LHCN-M2 (cell line): ENCODE results near the gene SRC. TPM values are rescaled to one million over a fixed set of nuclear protein-coding genes. Genes with fewer than 3 reads are reported as not detected.

ENCODE experiments used
- DNase-seq: peaks from one replicate; pipeline ENCODE4 v3.0.0-alpha.2; 2012; ENCODE audit warnings: low read depth
- total RNA-seq: library from RNA; depleted of rRNA; stranded (reverse); fragments of >200 nt; gene quantifications from 2 replicates; pipeline ENCODE4 v1.2.3, GENCODE V29; 2014

The SRC gene
- total RNA-seq, 1 experiment from 2014 or later = 7.5 TPM

DNA sequence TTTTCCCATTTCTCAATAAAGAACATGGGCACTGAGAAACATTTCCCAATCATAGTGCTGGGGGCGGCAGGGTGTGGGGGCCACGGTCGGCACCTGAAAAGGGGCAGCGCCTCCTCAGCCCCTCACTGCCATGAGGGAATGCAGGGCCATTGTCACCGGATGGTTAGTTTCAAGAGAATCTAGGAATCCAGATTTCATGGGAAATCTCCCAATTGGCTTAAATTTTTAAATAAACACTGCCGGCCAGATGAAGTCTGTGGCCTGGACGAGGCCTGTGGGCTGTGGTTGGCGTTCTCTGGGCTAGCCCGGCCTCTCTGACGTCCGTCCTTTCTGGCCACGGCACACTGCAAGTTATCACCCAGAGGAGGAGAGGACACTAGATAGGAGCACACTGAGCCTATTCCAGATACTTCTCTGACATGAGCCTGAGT, 30.9 kb upstream of the SRC start:
- DNase-seq = peak; percentile 29

DNA sequence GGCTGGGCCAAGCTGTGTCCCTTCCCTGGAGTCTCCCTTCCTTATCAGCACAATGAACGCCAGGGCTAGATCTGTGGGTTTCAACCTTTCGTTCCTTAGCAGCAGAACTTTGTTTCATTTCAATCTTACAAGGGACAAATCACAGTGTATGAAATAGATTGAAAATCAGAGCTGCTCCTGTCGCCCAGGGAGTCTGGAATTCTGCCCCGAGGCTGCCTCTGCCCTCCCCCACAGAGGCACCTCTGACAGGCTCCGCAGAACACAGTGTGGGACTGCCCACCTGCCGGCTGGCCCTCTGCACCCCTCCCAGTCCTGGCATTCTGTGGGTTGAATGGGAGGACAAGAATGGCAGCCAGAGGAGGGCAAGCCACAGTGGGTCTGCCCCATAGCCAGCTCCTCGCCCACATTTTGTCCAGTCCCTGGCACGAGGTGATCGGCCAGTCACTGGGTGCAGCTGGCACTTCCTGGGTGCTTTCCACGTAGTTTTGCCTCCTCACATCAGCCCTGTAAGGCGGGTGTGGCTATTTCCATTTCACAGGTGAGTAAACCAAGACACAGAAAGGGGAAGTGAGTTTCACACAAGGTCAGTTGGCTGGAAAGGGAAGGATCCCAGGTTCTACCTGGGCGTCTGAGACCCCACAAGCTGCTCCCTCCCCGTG, 30.4 kb upstream of the SRC start:
- DNase-seq = no peak

DNA sequence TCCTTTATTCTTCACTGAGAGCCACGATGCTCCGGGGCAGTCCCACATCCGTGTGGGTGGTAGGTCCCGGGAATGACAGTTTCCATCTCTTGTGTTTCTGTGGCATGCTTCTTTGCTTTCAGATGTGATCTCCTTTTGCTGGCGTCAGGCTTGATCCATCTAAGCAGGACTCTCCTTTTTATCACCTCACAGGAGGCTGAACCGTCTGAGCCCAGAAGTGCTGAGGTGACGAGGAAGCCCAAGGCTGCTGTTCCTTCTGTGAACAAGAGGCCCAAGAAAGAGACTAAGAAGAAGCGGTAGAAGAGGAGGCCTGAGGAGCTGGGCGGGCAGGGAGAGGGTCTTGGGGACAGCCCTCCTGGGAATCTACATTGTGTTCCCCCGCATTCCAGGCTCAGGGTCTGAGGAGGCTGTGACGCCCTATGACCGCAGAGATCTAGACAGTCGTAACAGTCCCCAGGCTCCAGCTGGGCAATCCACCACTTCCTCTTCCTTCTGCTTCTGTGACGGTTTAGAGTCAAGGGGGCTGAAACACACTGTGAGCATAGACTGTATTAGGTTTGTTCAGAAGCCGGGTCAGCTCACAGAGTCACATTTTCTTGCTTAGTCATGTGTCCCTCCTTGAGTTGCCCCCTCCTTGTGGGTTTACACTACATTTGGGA, 29.7 kb upstream of the SRC start:
- no peak for DNase-seq

- DNase-seq = no peak
Observed at GRCh38 chr20:37316775-37317170, 29.2 kb upstream of the SRC start.

GRCh38 chr20:37317316-37317715, 28.6 kb upstream of the SRC start:
- DNase-seq = no peak

DNA sequence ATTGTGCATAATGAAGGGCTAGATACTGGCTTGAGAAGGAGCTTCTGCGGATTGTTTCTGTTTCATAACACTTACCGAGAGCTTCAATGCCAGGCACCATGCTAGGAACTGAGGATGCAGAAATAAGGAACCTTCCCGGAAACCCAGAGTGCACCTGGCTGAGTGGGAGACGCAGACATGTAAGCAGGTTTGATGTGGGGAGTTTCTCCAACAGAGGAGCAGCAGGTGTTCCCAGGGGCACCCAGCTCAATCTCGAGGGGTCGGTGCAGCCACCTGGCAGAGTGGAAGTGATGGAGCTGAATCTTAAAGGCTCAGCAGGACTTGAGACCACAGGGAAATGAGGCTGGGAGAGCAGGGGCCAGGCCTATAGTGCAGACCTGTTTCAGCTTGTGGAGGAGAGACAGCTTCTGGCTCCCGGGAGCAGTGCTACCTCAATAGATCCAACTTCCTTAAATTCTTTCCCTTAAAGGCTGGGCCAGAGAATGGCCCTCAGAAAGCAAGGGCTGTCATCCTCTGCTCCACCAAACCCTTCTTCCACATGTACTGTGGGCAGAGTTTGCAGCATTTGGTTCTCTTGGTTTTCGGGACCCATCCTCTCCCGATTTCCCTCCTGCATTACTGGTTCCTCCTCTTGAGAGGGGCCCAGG, 27.8 kb upstream of the SRC start:
- DNase-seq = no peak

DNA sequence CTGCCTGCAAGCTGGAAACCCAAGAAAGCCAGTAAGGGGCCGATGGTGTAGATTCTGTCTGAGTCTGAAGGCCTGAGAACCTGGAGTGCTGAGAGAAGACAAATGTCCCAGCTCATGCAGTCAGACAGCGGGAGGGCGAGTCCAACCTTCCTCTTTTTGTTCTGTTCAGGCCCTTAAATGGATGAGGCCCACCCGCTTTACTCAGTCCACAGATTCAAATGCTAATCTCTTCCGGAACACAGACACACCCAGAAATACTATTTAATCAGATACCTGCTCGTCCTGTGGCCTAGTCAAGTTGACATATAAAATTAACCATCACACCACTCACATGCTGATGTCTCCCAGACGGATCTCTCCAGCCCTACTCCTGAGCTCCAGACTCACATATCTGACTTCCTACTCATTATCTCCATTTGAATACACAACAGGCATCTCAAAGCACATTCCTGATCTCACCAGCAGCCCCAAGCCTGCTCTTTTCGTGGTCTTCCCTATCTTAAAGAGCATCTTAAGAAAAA, 26.7 kb upstream of the SRC start:
- DNase-seq = no peak

GRCh38 chr20:37323985-37324384, 22.0 kb upstream of the SRC start:
- DNase-seq = peak; percentile 67

DNA sequence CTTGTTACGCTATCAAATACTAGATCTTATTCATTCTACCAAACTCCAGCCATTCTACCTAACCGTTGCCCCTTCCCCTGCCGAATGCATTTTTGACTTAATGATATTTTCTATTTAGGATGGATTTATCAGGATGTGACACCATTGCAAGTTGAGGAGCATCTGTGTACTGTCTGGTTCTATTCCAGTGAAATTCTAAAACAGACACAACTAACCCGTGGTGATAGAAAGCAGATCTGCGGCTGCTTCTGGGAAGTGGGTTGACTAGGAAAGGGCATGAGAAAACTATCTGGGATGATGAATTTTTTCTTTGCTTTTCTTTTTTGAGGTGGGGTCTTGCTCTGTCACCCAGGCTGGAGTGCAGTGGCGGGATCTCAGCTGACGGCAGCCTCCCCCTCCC, 20.7 kb upstream of the SRC start:
- DNase-seq = no peak

GRCh38 chr20:37326666-37327065, 19.3 kb upstream of the SRC start:
- no peak for DNase-seq

DNA sequence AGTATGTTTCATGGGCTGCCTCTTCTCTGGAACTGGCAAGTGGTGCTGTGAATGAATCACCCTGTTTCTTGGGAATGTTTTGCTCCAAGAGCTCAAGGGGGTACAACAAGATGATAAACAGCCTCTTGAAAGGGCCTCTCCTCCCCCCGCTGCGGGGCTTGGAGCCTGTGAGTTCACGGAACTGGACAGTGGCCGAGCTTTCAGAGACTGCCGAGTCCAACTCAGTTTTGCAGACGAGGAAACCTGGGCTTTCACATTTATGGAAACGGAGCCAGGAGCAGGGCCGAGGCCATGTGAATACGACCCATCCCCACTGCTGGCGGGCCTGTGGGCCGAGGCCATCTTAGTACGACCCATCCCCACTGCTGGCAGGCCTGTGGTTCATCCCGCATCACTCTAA, 18.2 kb upstream of the SRC start:
- DNase-seq = no peak

DNA sequence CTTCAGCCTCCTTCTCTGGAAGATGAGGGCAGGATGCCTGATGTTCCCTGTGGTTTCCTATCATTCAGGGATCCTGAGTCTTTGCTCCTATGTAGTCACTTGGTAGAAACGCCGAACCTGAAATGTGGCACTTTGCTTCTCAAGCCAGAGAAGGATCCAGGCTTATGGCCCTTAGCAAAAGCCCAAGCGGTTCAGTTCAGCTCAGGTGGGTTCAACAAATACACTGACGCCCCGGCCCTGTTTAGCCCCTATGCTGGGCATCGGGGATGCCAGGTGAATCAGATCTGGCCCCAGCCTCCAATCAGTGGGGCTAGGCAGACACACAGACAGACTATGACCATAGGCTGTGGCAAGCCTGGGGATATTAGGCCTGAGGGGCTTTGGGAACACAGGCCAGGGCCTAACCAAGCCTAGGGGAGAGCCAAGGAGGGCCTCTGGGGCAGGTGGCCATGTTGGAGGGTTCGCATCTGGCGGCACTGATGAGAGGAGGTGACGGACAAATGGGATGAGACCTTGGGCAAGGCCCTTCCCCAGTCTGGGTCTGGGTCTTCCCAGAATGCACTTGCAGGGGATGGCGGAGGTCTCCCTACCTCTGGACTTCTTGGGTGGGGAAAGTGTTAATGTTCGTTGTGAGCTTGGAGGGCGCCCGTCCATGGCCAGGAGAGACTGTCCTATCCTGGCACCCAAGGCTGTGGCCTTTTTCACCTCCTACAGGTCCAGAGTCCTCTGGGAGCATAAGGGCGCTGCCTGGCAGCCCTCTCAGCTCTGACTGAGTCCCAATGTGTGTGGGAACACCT, 17.6 kb upstream of the SRC start:
- DNase-seq = no peak

DNA sequence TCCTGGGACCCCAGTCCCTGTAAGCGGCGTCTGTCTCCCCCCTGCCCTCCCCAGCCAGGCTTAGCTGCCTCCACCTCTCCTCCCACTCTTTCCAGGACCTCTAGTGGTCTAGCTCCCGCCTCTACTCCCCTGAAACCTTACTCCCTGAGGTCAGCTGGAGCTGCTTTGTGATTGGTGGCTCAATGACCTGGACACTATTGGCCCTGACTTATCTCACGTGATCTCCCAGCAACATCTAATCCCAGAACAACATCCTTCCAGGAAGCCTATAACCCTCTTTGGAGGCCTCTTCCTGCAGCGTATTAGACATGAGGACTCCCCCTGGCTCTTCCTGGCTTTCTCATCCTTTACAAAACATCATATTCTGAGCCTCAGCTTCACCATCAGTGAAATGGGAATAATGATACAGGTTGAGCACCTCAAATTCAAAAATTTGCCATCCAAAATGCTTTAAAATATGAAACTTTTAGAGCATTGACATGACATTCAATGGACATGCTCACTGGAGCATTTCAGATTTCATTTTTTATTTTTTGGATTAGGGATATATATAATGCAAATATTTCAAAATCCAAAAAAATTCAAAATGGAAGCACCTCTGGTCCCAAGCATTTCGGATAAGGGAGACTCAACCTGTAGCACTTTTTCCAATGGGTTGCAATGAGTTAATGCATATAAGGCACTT, 16.3 kb upstream of the SRC start:
- DNase-seq = no peak

DNA sequence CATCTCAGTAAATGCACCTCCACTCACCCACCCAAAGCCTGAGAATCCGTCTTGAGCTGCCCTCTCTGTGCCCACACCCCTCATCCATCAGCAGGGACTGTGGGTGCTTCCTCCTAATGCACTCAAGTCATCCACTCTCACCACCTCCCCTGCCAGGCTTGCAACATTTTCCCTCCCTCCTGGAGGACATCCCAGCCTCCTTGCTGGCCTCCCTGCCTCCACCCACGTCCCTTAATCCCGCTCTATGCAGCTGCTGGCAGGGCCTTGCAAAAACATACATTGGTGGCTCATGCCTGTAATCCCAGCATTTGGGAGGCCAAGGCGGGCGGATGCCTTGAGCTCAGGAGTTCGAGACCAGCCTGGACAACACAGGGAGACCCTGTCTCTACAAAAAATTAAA, 15.6 kb upstream of the SRC start:
- DNase-seq = no peak

DNA sequence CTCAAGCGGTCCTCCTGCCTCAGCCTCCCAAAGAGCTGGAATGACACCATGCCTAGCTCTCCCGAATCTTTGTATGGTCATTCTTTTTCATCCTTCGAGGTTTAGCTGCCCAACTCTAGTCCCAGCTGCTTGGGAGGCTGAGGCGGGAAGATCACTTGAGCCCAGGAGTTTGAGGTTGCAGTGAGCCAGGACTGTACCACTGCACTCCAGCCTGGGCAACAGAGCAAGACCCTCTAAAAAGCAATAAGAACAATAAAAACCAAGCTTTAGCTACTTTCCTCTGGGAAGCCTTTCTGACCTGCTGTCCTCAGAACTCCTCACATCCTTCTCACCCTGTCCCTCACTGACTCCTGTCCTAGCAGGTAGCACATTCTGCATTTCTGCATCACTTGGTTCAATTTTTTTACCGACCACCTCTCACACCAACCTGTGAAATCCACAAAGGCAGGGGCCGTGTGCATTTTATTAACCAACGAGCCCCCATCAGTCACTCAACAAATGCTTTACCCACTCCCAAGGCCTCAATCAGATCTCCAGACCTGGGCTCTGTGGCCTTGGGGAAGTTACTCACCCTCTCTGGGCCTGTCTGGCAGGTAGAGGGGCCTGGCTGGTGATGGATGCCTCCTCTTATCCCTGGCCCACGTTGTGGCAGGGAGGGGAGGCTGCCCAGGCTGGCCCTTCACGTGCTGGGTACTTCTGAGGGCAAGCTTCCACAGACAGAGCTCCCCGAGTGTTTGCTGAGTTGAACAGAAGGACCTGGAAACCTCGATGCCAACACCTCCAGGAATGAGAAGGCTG, 14.7 kb upstream of the SRC start:
- DNase-seq = no peak

GRCh38 chr20:37333130-37333847, 12.7 kb upstream of the SRC start:
- DNase-seq = no peak

GRCh38 chr20:37333848-37334318, 12.1 kb upstream of the SRC start:
- DNase-seq = no peak

GRCh38 chr20:37334450-37334849, 11.5 kb upstream of the SRC start:
- no peak for DNase-seq

- no peak for DNase-seq
Observed at GRCh38 chr20:37335642-37336368, 10.1 kb upstream of the SRC start.
